ENCODE measurements around the gene CORO7.

Gene CORO7

GRCh38 chr16:4386451-4386805 lies 30.0 kb downstream of the CORO7 start:
- Mint-ChIP-seq H3K27ac (peak overlapping the region; percentile 63), H3K36me3 (ENCODE audit: low read depth) (peaks cover 81% of the 10 kb centered on the region), H3K9me3 (no peaks in the 10 kb centered on the region), H3K4me3 (no peak overlapping the region), H3K27me3 (no peaks in the 10 kb centered on the region), H3K4me1 (ENCODE audit: low read depth) (peaks cover 4% of the 10 kb centered on the region)
- DNase-seq: no peak

- no peaks in the 10 kb centered on the region for H3K27me3 Mint-ChIP-seq
- no peak overlapping the region for H3K4me3 Mint-ChIP-seq
- peak overlapping the region; percentile 63 for H3K27ac Mint-ChIP-seq
- no peaks in the 10 kb centered on the region for H3K9me3 Mint-ChIP-seq
- H3K4me1 Mint-ChIP-seq (ENCODE audit: low read depth): peaks cover 4% of the 10 kb centered on the region
- DNase-seq: no peak
- H3K36me3 Mint-ChIP-seq (ENCODE audit: low read depth): peaks cover 78% of the 10 kb centered on the region
These were observed 30.5 kb downstream of the CORO7 start for GRCh38 chr16:4385789-4386450.

GRCh38 chr16:4385066-4385788 lies 31.2 kb downstream of the CORO7 start:
- Mint-ChIP-seq H3K9me3 (no peaks in the 10 kb centered on the region), H3K4me3 (no peak overlapping the region), H3K27ac (peak overlapping the region; percentile 63), H3K4me1 (ENCODE audit: low read depth) (peaks cover 4% of the 10 kb centered on the region), H3K36me3 (ENCODE audit: low read depth) (peaks cover 78% of the 10 kb centered on the region), H3K27me3 (no peaks in the 10 kb centered on the region)
- no peak for DNase-seq

GRCh38 chr16:4384509-4384942 lies 31.9 kb downstream of the CORO7 start:
- peaks cover 74% of the 10 kb centered on the region for H3K36me3 Mint-ChIP-seq (ENCODE audit: low read depth)
- no peak overlapping the region for H3K4me3 Mint-ChIP-seq
- peaks cover 6% of the 10 kb centered on the region for H3K4me1 Mint-ChIP-seq (ENCODE audit: low read depth)
- no peak for DNase-seq
- H3K27ac Mint-ChIP-seq: no peak overlapping the region
- H3K9me3 Mint-ChIP-seq: no peaks in the 10 kb centered on the region
- H3K27me3 Mint-ChIP-seq: no peaks in the 10 kb centered on the region

GRCh38 chr16:4383591-4384444 lies 32.6 kb downstream of the CORO7 start:
- Mint-ChIP-seq H3K27ac (no peak overlapping the region), H3K4me3 (no peak overlapping the region)

GRCh38 chr16:4382795-4383357 lies 33.5 kb downstream of the CORO7 start:
- Mint-ChIP-seq H3K27ac (no peak overlapping the region), H3K27me3 (no peaks in the 10 kb centered on the region), H3K9me3 (no peaks in the 10 kb centered on the region), H3K36me3 (ENCODE audit: low read depth) (peaks cover 63% of the 10 kb centered on the region), H3K4me1 (ENCODE audit: low read depth) (peaks cover 7% of the 10 kb centered on the region), H3K4me3 (no peak overlapping the region)
- DNase-seq: no peak

More at GRCh38 chr16:4383591-4384444, 32.6 kb downstream of the CORO7 start:
- no peaks in the 10 kb centered on the region for H3K27me3 Mint-ChIP-seq
- peaks cover 6% of the 10 kb centered on the region for H3K4me1 Mint-ChIP-seq (ENCODE audit: low read depth)
- H3K9me3 Mint-ChIP-seq: no peaks in the 10 kb centered on the region
- H3K36me3 Mint-ChIP-seq (ENCODE audit: low read depth): peaks cover 67% of the 10 kb centered on the region
- no peak for DNase-seq

- Mint-ChIP-seq H3K27me3 (no peaks in the 10 kb centered on the region), H3K27ac (no peak overlapping the region)
These were observed 34.2 kb downstream of the CORO7 start for GRCh38 chr16:4381935-4382794.

GRCh38 chr16:4381072-4381934 lies 35.1 kb downstream of the CORO7 start:
- peak overlapping the region; percentile 59 for H3K27ac Mint-ChIP-seq
- DNase-seq: no peak
- peaks cover 50% of the 10 kb centered on the region for H3K36me3 Mint-ChIP-seq (ENCODE audit: low read depth)
- no peaks in the 10 kb centered on the region for H3K9me3 Mint-ChIP-seq
- H3K4me1 Mint-ChIP-seq (ENCODE audit: low read depth): peaks cover 8% of the 10 kb centered on the region
- no peaks in the 10 kb centered on the region for H3K27me3 Mint-ChIP-seq
- no peak overlapping the region for H3K4me3 Mint-ChIP-seq

More at GRCh38 chr16:4381935-4382794, 34.2 kb downstream of the CORO7 start:
- Mint-ChIP-seq H3K36me3 (ENCODE audit: low read depth) (peaks cover 56% of the 10 kb centered on the region), H3K9me3 (no peaks in the 10 kb centered on the region), H3K4me3 (no peak overlapping the region), H3K4me1 (ENCODE audit: low read depth) (peaks cover 9% of the 10 kb centered on the region)
- DNase-seq: no peak

GRCh38 chr16:4380119-4381063 lies 36.0 kb downstream of the CORO7 start:
- Mint-ChIP-seq H3K4me3 (no peak overlapping the region), H3K27ac (peak overlapping the region; percentile 59), H3K27me3 (no peaks in the 10 kb centered on the region), H3K36me3 (ENCODE audit: low read depth) (peaks cover 41% of the 10 kb centered on the region), H3K9me3 (no peaks in the 10 kb centered on the region), H3K4me1 (ENCODE audit: low read depth) (peaks cover 7% of the 10 kb centered on the region)
- no peak for DNase-seq

- Mint-ChIP-seq H3K4me3 (no peak overlapping the region), H3K9me3 (no peaks in the 10 kb centered on the region), H3K27ac (no peak overlapping the region), H3K36me3 (ENCODE audit: low read depth) (peaks cover 31% of the 10 kb centered on the region), H3K4me1 (ENCODE audit: low read depth) (peaks cover 8% of the 10 kb centered on the region), H3K27me3 (no peaks in the 10 kb centered on the region)
- DNase-seq: no peak
These were observed 37.3 kb downstream of the CORO7 start for GRCh38 chr16:4378999-4379690.

- H3K9me3 Mint-ChIP-seq: no peaks in the 10 kb centered on the region
- no peak for DNase-seq
- H3K4me1 Mint-ChIP-seq (ENCODE audit: low read depth): peaks cover 10% of the 10 kb centered on the region
- no peak overlapping the region for H3K4me3 Mint-ChIP-seq
- peaks cover 24% of the 10 kb centered on the region for H3K36me3 Mint-ChIP-seq (ENCODE audit: low read depth)
- H3K27me3 Mint-ChIP-seq: no peaks in the 10 kb centered on the region
- H3K27ac Mint-ChIP-seq: no peak overlapping the region
These were observed 38.2 kb downstream of the CORO7 start for GRCh38 chr16:4378161-4378666.
